ENCODE data around the gene TMEM14B. TPM values are rescaled to one million over a fixed set of nuclear protein-coding genes. Genes with fewer than 3 reads are reported as not detected.

The TMEM14B gene
- total RNA-seq, 3 donors from 2014 or later (not counting 1 experiment from before 2014, with no cell fraction given): 21.0 to 38.4 (median 30.8) TPM

DNA sequence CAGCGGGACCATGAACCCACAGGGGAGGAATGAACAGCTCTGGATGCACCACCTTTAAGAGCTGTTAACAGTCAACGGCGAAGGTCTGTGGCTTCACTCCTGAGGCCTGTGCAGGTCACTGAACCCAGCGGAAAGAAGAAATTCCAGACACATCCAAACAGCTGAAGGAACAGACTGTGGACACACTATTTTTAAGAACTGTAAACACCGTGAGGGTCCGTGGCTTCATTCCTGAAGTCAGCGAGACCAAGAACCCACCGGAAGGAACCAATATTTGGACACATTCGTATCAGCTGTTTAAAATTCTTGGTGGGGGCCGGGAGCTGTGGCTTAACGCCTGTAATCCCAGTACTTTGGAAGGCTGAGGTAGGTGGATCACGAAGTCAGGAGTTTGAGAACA, 5.4 kb upstream of the TMEM14B start:
- Histone ChIP-seq H3K9me3 (ENCODE audit: control insufficient read depth, insufficient read depth, low read length) (no peaks in the 10 kb centered on the region), H3K27ac (ENCODE audit: low read length) (no peak overlapping the region), H3K4me1 (ENCODE audit: control insufficient read depth, insufficient read depth, low read length) (peaks cover 5% of the 10 kb centered on the region), H3K36me3 (ENCODE audit: control insufficient read depth, insufficient read depth, low read length) (no peaks in the 10 kb centered on the region), H3K27me3 (ENCODE audit: control insufficient read depth, insufficient read depth, low read length) (no peaks in the 10 kb centered on the region), H3K4me3 (ENCODE audit: low read length) (no peak overlapping the region)
- no peak overlapping the region for H3K27ac Mint-ChIP-seq
- H3K4me3 Mint-ChIP-seq: no peak overlapping the region
- peaks cover 18 to 20% of the 10 kb centered on the region in 2 donors for H3K27me3 Mint-ChIP-seq (ENCODE audit: low read depth in 2 of 2)
- peaks cover 10 to 11% of the 10 kb centered on the region in 2 donors for H3K4me1 Mint-ChIP-seq
- intact Hi-C loops (cut with micrococcal nuclease): no loop called here
- ATAC-seq (no peak), DNase-seq (no peak)
- no peaks in the 10 kb centered on the region for H3K36me3 Mint-ChIP-seq
- TF ChIP-seq, protein P1, sequence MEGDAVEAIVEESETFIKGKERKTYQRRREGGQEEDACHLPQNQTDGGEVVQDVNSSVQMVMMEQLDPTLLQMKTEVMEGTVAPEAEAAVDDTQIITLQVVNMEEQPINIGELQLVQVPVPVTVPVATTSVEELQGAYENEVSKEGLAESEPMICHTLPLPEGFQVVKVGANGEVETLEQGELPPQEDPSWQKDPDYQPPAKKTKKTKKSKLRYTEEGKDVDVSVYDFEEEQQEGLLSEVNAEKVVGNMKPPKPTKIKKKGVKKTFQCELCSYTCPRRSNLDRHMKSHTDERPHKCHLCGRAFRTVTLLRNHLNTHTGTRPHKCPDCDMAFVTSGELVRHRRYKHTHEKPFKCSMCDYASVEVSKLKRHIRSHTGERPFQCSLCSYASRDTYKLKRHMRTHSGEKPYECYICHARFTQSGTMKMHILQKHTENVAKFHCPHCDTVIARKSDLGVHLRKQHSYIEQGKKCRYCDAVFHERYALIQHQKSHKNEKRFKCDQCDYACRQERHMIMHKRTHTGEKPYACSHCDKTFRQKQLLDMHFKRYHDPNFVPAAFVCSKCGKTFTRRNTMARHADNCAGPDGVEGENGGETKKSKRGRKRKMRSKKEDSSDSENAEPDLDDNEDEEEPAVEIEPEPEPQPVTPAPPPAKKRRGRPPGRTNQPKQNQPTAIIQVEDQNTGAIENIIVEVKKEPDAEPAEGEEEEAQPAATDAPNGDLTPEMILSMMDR (IDR thresholded peaks at IDR 0.05): no peak
- WGBS (ENCODE audit: insufficient coverage): 97% methylated on average over 12 of the region's 12 CpGs
- no peaks in the 10 kb centered on the region for H3K9me3 Mint-ChIP-seq

DNA sequence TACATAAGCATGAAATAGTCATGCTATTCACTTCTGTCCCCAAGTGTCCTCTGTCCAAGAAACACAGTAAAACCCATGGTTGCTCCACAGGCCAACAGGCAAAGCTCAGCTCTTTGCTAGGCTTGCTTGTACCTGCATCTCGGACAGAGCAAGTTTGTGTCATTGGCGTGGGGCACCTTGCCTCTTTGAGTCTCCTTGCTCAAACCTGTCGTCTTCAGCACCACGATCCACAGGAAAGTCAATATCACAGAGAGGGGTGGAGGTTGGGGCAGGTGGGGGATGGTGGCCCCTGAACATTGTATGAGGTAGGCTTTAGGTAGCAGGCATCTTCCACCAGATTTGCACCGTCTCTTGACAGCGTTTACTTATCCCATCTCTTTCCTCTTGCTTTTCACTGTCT, 4.1 kb upstream of the TMEM14B start:
- TF ChIP-seq, protein P1 (IDR thresholded peaks at IDR 0.05): no peak
- no peak overlapping the region for H3K27ac Mint-ChIP-seq
- 98% methylated on average over 6 of the region's 6 CpGs for WGBS (ENCODE audit: insufficient coverage)
- intact Hi-C loops (cut with micrococcal nuclease): no loop called here
- H3K27me3 Mint-ChIP-seq (ENCODE audit: low read depth in 2 of 2): peaks cover 12 to 16% of the 10 kb centered on the region in 2 donors
- no peaks in the 10 kb centered on the region for H3K9me3 Mint-ChIP-seq
- DNase-seq (no peak), ATAC-seq (no peak)
- Histone ChIP-seq H3K4me3 (ENCODE audit: low read length) (no peak overlapping the region), H3K36me3 (ENCODE audit: control insufficient read depth, insufficient read depth, low read length) (no peaks in the 10 kb centered on the region), H3K4me1 (ENCODE audit: control insufficient read depth, insufficient read depth, low read length) (peaks cover 15% of the 10 kb centered on the region), H3K27me3 (ENCODE audit: control insufficient read depth, insufficient read depth, low read length) (no peaks in the 10 kb centered on the region), H3K9me3 (ENCODE audit: control insufficient read depth, insufficient read depth, low read length) (no peaks in the 10 kb centered on the region), H3K27ac (ENCODE audit: low read length) (no peak overlapping the region)
- H3K4me1 Mint-ChIP-seq: peaks cover 19 to 22% of the 10 kb centered on the region in 2 donors
- no peak overlapping the region for H3K4me3 Mint-ChIP-seq
- no peaks in the 10 kb centered on the region for H3K36me3 Mint-ChIP-seq

- H3K9me3 ChIP-seq (ENCODE audit: control insufficient read depth, insufficient read depth, low read length): no peaks in the 10 kb centered on the region
- H3K36me3 Mint-ChIP-seq: no peaks in the 10 kb centered on the region
- 95% methylated on average over 5 of the region's 5 CpGs for WGBS (ENCODE audit: insufficient coverage)
- no peak overlapping the region for H3K4me3 ChIP-seq (ENCODE audit: low read length)
- peaks cover 20 to 27% of the 10 kb centered on the region in 2 donors for H3K4me1 Mint-ChIP-seq
- H3K9me3 Mint-ChIP-seq: no peaks in the 10 kb centered on the region
- no peak for DNase-seq
- no peak overlapping the region for H3K4me3 Mint-ChIP-seq
- intact Hi-C loops (cut with micrococcal nuclease): no loop called here
- H3K27ac ChIP-seq (ENCODE audit: low read length): no peak overlapping the region
- H3K36me3 ChIP-seq (ENCODE audit: control insufficient read depth, insufficient read depth, low read length): no peaks in the 10 kb centered on the region
- no peak for ATAC-seq
- H3K27ac Mint-ChIP-seq: no peak overlapping the region
- peaks cover 9 to 15% of the 10 kb centered on the region in 2 donors for H3K27me3 Mint-ChIP-seq (ENCODE audit: low read depth in 2 of 2)
- peaks cover 21% of the 10 kb centered on the region for H3K4me1 ChIP-seq (ENCODE audit: control insufficient read depth, insufficient read depth, low read length)
- TF ChIP-seq, protein P1 (IDR thresholded peaks at IDR 0.05): no peak
- no peaks in the 10 kb centered on the region for H3K27me3 ChIP-seq (ENCODE audit: control insufficient read depth, insufficient read depth, low read length)
Measured at GRCh38 chr6:10745116-10745515, 2.5 kb upstream of the TMEM14B start.

DNA sequence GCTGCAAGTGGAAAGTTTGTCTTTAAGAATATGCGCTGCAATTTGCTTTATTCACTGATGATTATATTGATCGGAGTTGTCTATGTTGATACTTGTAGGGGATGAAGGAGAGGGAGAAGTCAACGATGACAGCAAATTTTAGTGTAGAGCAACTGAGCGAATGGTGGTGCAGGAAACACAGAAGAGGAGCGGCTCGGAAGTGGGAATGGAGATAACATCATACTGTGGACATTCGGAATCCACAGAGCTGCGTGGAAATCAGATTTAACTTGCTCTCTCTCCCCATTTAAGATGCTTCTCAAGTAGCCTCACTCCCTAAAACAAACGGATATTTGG, 722 bp upstream of the TMEM14B start:
- peaks cover 38 to 43% of the 10 kb centered on the region in 2 donors for H3K4me1 Mint-ChIP-seq
- ATAC-seq: no peak
- intact Hi-C loops (cut with micrococcal nuclease): loop anchor here (1.0 to 2.0 kb wide), 2 partner anchors 14 to 53 kb away; partner anchors contain the start of genes C6orf52 and PAK1IP1

More for the DNA sequence above, 722 bp upstream of the TMEM14B start:
- H3K27ac Mint-ChIP-seq: peak overlapping the region; percentile 82 to 93
- peaks cover 9 to 11% of the 10 kb centered on the region in 2 donors for H3K27me3 Mint-ChIP-seq (ENCODE audit: low read depth in 2 of 2)
- H3K4me3 ChIP-seq (ENCODE audit: low read length): peak overlapping the region; percentile 85
- H3K4me1 ChIP-seq (ENCODE audit: control insufficient read depth, insufficient read depth, low read length): peaks cover 33% of the 10 kb centered on the region
- no peaks in the 10 kb centered on the region for H3K9me3 ChIP-seq (ENCODE audit: control insufficient read depth, insufficient read depth, low read length)
- no peaks in the 10 kb centered on the region for H3K36me3 Mint-ChIP-seq
- H3K36me3 ChIP-seq (ENCODE audit: control insufficient read depth, insufficient read depth, low read length): peaks cover 3% of the 10 kb centered on the region
- H3K4me3 Mint-ChIP-seq: peak overlapping the region; percentile 87
- no peak for DNase-seq
- 38% methylated on average over 9 of the region's 9 CpGs for WGBS (ENCODE audit: insufficient coverage)
- TF ChIP-seq, protein P1 (IDR thresholded peaks at IDR 0.05): no peak
- H3K9me3 Mint-ChIP-seq: no peaks in the 10 kb centered on the region
- H3K27ac ChIP-seq (ENCODE audit: low read length): no peak overlapping the region
- no peaks in the 10 kb centered on the region for H3K27me3 ChIP-seq (ENCODE audit: control insufficient read depth, insufficient read depth, low read length)

Data from natural killer cell (primary cell).